Heart right ventricle (tissue), 16 donors: ENCODE data around the gene KCNIP1. TPM values are rescaled to one million over a fixed set of nuclear protein-coding genes. Genes with fewer than 3 reads are reported as not detected.

Experiments used
- ATAC-seq, 8 donors: fragments of 200-7000 bp; cut with Tn5 transposase; one replicate each; pipeline ENCODE4 v1.9.1; 2020; ENCODE audit warnings: mild to moderate bottlenecking in 8 of 8, moderate library complexity in 8 of 8, moderate number of reproducible peaks in 1 of 8
- DNase-seq, 2 donors: peaks; one replicate each; pipeline ENCODE4 v3.0.0-alpha.2; 2020
- H3K27ac ChIP-seq, 10 donors: fragments of 200-600 bp; sonication (generic) in 2 of 10; one replicate each; pipeline versions ENCODE4 v1.5.0 to v1.8.0; 2020 to 2022; ENCODE audit warnings: mild to moderate bottlenecking in 3 of 10
- H3K27me3 ChIP-seq, 7 donors: fragments of 200-600 bp; one replicate each; pipeline ENCODE4 v1.8.0; 2021 to 2022; ENCODE audit warnings: mild to moderate bottlenecking in 2 of 7
- H3K36me3 ChIP-seq, 9 donors: fragments of 200-600 bp; sonication (generic) in 1 of 9; one replicate each; pipeline versions ENCODE4 v1.5.0 to v1.8.0; 2020 to 2022; ENCODE audit warnings: mild to moderate bottlenecking in 2 of 9
- H3K4me1 ChIP-seq, 9 donors: fragments of 200-600 bp; sonication (generic) in 1 of 9; one replicate each; pipeline versions ENCODE4 v1.5.0 to v1.8.0; 2020 to 2022; ENCODE audit warnings: mild to moderate bottlenecking in 4 of 9
- H3K4me3 ChIP-seq, 10 donors: fragments of 200-600 bp; sonication (generic) in 2 of 10; one replicate each; pipeline versions ENCODE4 v1.5.0 to v1.8.0; 2020 to 2022; ENCODE audit warnings: mild to moderate bottlenecking in 7 of 10, moderate library complexity in 2 of 10
- H3K9me3 ChIP-seq, 11 donors: fragments of 200-600 bp in 10 of 11; sonication (generic) in 2 of 11; one replicate each; pipeline versions ENCODE4 v1.5.0 to v1.8.0; 2013 to 2022; ENCODE audit warnings: mild to moderate bottlenecking in 2 of 11, control low read depth in 1 of 11, moderate library complexity in 1 of 11
- CTCF ChIP-seq, 9 donors: fragments of 200-600 bp; sonication (generic) in 2 of 9; IDR thresholded peaks; one replicate each; pipeline versions ENCODE4 v1.5.0 to v1.8.0; 2021 to 2022; ENCODE audit warnings: antibody characterized with exemption in 9 of 9, mild to moderate bottlenecking in 5 of 9, moderate library complexity in 1 of 9
- WGBS, 2 donors: extraction: QIAGEN DNeasy Blood & Tissue Kit; methylation state at CpG; one replicate each; pipeline ENCODE4 v1.1.7; 2013; ENCODE audit warnings: inconsistent platforms in 1 of 2; 5-methylcytosine and 5-hydroxymethylcytosine counted together
- intact Hi-C, 10 donors: fragments of 100-400 bp; cut with DNase I; formaldehyde crosslinking; loops; one replicate each; pipeline versions ENCODE4 v1.11.1 to v1.14.2; 2022
- long read RNA-seq, 3 donors: library from polyadenylated mRNA; unstranded; transcript quantifications; one replicate each; pipeline ENCODE4 v2.0.0, GENCODE V29; 2020 to 2021
- polyA plus RNA-seq, 2 donors: library from polyadenylated mRNA; stranded (reverse); fragments of 200-250 nt; gene quantifications; one replicate each; pipeline ENCODE4 v1.2.3, GENCODE V29; 2013
- total RNA-seq, 10 donors: library from RNA; stranded (reverse); fragmentation: NEBNext Ultra II Directional in 3 of 10; extraction: Animal tissue kit (Norgen Biotek cat#: 25700) in 3 of 10; gene quantifications; one replicate each; pipeline versions ENCODE4 v1.2.1 to v1.2.4, GENCODE V29; 2021 to 2023
- donor health status: Arrhythmogenic right ventricular cardiomyopathy.
- donor health status: ischemic (EF 13 %, LVEDD 7.1; RV severe dilation, severe dysfunction).
- donor health status: healthy with polysubstance abuse.
- donor health status: DM: no; HTN: yes; CAD: no.
- donor health status: DM: no; HTN: no; CAD: no.
- donor health status: ischemic (EF 25% LVEDD 6.9; RV normal size, moderate dysfunction).
- donor health status: ischemic (EF 25% LVEDD 5.7; RV mildly dilated, moderate dysfunction).
- donor health status: healthy.
- donor health status: DM: yes; HTN: yes; CAD: no.
- donor health status: Ischemic cardiomyopathy.
- donor health status: ischemic (EF 35%, LVEDD 5.7; RV mildly dilated, moderate dysfunction).
- donor health status: nonischemic (EF 11% LVEDD 7.7; RV severe dilation, severe dysfunction).
- donor health status: DM: yes; HTN: yes; CAD: no.
- donor health status: PGD.
- donor health status: ischemic (EF 29% LVEDD 5.4; RV normal size, mild dysfunction).
- donor health status: nonischemic (EF 23%, LVEDD 6.1; RV moderate dilation, normal function).

Gene KCNIP1
- total RNA-seq = under 1 TPM in 4 of 10 donors, not detected in 6; 0.11 to 0.67 (median 0.27) TPM
- under 1 TPM in 1 of 2 donors, not detected in 1; 0.06 TPM for polyA plus RNA-seq
- long read RNA-seq, donor 1, partial matches to known transcripts = 0 of 4 reads
- long read RNA-seq, donor 1, other reads (novel, unspliced or antisense) = 4 of 4 reads
- long read RNA-seq, donor 2, partial matches to known transcripts = 0 of 5 reads
- long read RNA-seq, donor 2, other reads (novel, unspliced or antisense) = 5 of 5 reads
- long read RNA-seq, donor 3, partial matches to known transcripts = 0 of 1 reads
- long read RNA-seq, donor 3, other reads (novel, unspliced or antisense) = 1 of 1 reads

- Histone ChIP-seq H3K9me3 (peaks cover 0 to 5% (median 0%) of the 10 kb centered on the region in 11 donors), H3K4me3 (peak within 1 kb of the TSS in 9 of 10 donors; percentile 26 to 49 (median 36)), H3K27ac (no peak within 1 kb of the TSS), H3K36me3 (no peaks in the 10 kb centered on the region), H3K4me1 (peaks cover 0 to 4% (median 0%) of the 10 kb centered on the region in 9 donors), H3K27me3 (peaks cover 0 to 50% (median 32%) of the 10 kb centered on the region in 7 donors)
- no peak for DNase-seq
- peak in 7 of 8 donors; percentile 30 to 75 (median 58) for ATAC-seq
- intact Hi-C loops = no loop called here
- 5 to 6% methylated on average over 50 to 65 of the region's 65 CpGs for WGBS, 2 donors
- TF ChIP-seq CTCF (IDR thresholded peaks at IDR 0.05) = no peak
These were observed at the start of gene KCNIP1 for GRCh38 chr5:170503990-170504596. KCNIP1 (plus strand) TSS chr5:170504020.

DNA sequence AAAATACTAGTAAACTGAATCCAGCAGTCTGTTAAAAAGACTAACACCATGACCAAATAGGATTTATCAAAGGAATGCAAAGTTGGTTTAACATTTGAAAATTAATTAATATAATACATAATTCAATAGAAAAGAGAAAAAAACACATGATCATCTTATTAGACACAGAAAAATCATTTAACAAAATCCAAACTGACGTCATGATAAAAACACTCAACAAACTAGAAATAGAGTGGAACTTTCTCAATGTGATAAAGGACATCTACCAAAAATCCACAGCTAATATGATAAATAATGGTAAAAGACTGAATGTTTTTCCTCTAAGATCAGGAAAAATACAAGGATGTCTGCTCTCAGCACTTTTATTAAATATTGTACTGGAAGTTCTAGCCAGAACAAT is 40.4 kb upstream of the KCNIP1 start:
- Histone ChIP-seq H3K27ac (no peak overlapping the region), H3K4me1 (peaks cover 0 to 13% (median 0%) of the 10 kb centered on the region in 9 donors), H3K27me3 (no peaks in the 10 kb centered on the region), H3K36me3 (no peaks in the 10 kb centered on the region), H3K9me3 (peaks cover 0 to 24% (median 0%) of the 10 kb centered on the region in 11 donors), H3K4me3 (no peak overlapping the region)
- no peak for ATAC-seq
- TF ChIP-seq CTCF (IDR thresholded peaks at IDR 0.05) = no peak
- DNase-seq = no peak
- 78 to 89% methylated on average over 1 of the region's 1 CpG for WGBS, 2 donors
- intact Hi-C loops = no loop called here

DNA sequence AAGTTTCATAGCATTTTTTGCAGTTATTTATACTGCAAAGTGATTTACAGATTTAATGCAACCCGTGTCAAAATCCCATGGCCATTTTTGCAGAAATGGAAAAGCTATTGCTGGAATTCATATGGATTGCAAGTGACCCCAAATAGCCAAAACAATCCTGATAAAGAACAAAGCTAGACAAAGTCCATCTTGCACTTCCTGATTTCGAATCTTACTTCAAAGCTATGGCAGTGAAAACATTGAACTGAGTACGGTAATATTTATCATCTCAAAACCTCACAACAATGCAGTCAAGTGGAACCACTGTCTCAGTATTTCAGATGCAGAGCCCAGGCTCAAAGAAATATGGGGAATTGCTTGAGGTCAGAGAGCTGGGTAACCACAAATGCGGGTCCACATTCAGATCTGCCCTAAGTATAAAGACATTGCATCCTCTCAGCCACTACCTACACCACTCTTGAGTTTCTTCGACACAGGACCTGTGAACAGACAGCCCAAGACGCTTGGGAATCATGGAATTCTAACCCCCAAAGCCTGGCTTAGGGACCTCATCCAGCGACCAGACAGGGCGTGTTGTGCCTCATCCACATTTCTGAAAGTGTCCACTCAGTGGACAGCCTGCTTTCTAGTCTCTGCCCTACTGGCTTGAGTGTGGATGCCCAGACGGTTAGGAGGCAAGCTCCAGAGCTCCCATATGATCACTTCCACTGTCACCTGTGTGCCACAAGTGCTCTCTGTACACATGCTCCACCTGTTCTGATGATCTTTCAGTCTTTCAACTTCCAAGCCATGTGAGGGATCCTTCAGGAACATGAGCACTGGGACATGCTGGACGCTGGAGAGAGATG is 39.3 kb upstream of the KCNIP1 start:
- no peak for TF ChIP-seq CTCF (IDR thresholded peaks at IDR 0.05)
- Histone ChIP-seq H3K4me1 (peaks cover 0 to 13% (median 0%) of the 10 kb centered on the region in 9 donors), H3K9me3 (peaks cover 0 to 24% (median 0%) of the 10 kb centered on the region in 11 donors), H3K27me3 (no peaks in the 10 kb centered on the region), H3K4me3 (no peak overlapping the region), H3K27ac (no peak overlapping the region), H3K36me3 (no peaks in the 10 kb centered on the region)
- 69 to 77% methylated on average over 10 of the region's 10 CpGs for WGBS, 2 donors
- no peak for DNase-seq
- no peak for ATAC-seq
- intact Hi-C loops = no loop called here

DNA sequence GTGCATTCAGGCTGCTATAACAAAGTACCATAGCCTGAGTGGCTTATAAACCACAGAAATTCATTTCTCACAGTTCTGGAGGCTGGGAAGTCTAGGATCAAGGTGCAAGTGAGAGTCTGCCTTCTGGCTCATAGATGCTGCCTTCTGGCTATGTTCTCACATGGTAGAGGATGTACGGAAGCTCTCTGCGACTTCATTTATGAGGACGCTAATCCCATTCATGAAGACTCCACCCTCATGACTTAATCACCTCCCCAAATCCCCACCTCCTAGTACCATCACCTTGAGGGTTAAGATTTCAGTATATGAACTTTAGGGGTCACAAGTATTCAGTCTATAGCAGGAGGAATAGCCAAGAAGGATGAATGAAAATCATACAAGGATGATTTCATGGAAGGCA is 37.3 kb upstream of the KCNIP1 start:
- no peak for TF ChIP-seq CTCF (IDR thresholded peaks at IDR 0.05)
- H3K4me3 ChIP-seq = no peak overlapping the region
- no peak overlapping the region for H3K27ac ChIP-seq
- intact Hi-C loops = no loop called here
- 88% methylated on average over 3 of the region's 3 CpGs for WGBS, 2 donors
- H3K27me3 ChIP-seq = no peaks in the 10 kb centered on the region
- peaks cover 0 to 10% (median 0%) of the 10 kb centered on the region in 11 donors for H3K9me3 ChIP-seq
- H3K4me1 ChIP-seq = peaks cover 0 to 13% (median 0%) of the 10 kb centered on the region in 9 donors
- ATAC-seq (no peak), DNase-seq (no peak)
- no peaks in the 10 kb centered on the region for H3K36me3 ChIP-seq
